GM23338 (cell line): Measurements from ENCODE around the gene SCAMP5.

Experiments used
- CREB1 ChIP-seq: fragments of 250-450 bp; sonication (Bioruptor Pico); IDR thresholded peaks from 2 replicates; pipeline ENCODE4 v1.5.0; 2020; ENCODE audit warnings: low read depth, mild to moderate bottlenecking, moderate library complexity
- EZH2 ChIP-seq: fragments of 200-600 bp; sonication (generic); IDR thresholded peaks from one replicate; pipeline ENCODE4 v1.8.0; 2017; ENCODE audit warnings: antibody characterized with exemption, mild to moderate bottlenecking, low read depth; ENCODE audit not compliant: unreplicated experiment
- JUNB ChIP-seq: IDR thresholded peaks from one replicate; pipeline ENCODE4 v1.6.1; 2016; ENCODE audit warnings: antibody characterized with exemption; ENCODE audit not compliant: unreplicated experiment
- REST ChIP-seq: IDR thresholded peaks from one replicate; pipeline ENCODE4 v1.6.1; 2018; ENCODE audit warnings: antibody characterized with exemption; ENCODE audit not compliant: unreplicated experiment
- TF ChIP-seq, protein P1 (sequence below), 2 experiments: fragments of 200-600 bp in 1 of 2; sonication (generic) in 1 of 2; conservative IDR thresholded peaks; 2 replicates each; pipeline versions ENCODE4 v1.5.1 to v1.6.1; 2016 to 2017; ENCODE audit warnings: antibody characterized with exemption in 2 of 2, low read depth in 2 of 2, mild to moderate bottlenecking in 2 of 2, moderate library complexity in 1 of 2

- TF ChIP-seq CREB1 (CRISPR knock-in tag) (no peak), EZH2 (no peak), REST (no peak), JUNB (no peak)
- TF ChIP-seq, protein P1, sequence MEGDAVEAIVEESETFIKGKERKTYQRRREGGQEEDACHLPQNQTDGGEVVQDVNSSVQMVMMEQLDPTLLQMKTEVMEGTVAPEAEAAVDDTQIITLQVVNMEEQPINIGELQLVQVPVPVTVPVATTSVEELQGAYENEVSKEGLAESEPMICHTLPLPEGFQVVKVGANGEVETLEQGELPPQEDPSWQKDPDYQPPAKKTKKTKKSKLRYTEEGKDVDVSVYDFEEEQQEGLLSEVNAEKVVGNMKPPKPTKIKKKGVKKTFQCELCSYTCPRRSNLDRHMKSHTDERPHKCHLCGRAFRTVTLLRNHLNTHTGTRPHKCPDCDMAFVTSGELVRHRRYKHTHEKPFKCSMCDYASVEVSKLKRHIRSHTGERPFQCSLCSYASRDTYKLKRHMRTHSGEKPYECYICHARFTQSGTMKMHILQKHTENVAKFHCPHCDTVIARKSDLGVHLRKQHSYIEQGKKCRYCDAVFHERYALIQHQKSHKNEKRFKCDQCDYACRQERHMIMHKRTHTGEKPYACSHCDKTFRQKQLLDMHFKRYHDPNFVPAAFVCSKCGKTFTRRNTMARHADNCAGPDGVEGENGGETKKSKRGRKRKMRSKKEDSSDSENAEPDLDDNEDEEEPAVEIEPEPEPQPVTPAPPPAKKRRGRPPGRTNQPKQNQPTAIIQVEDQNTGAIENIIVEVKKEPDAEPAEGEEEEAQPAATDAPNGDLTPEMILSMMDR (conservative IDR thresholded peaks at IDR 0.05; ENCODE audit: low read depth in 2 of 2) = no peak
Measured at GRCh38 chr15:74967670-74968069, 27.7 kb upstream of the SCAMP5 start.
